Caki2 (cell line): Measurements from ENCODE around the gene FAM32A. TPM values are rescaled to one million over a fixed set of nuclear protein-coding genes. Genes with fewer than 3 reads are reported as not detected.

ENCODE experiments used
- DNase-seq: peaks from one replicate; pipeline ENCODE4 v3.0.0-alpha.2; 2015; ENCODE audit warnings: low read depth
- in situ Hi-C: cut with HindIII; loops from 2 replicates; pipeline ENCODE4 v1.10.0; 2016; ENCODE audit warnings: low sequenced_read_pairs, low pct_unique_long_range_greater_than_20kb, mixed read lengths
- total RNA-seq: library from RNA; depleted of rRNA; stranded (reverse); fragments of >200 nt; shearing (Covaris generic); gene quantifications from 2 replicates; pipeline ENCODE4 v1.2.3, GENCODE V29; 2014; ENCODE audit warnings: low replicate concordance

FAM32A gene
- total RNA-seq, 1 experiment from 2014 or later: 164 TPM

DNA sequence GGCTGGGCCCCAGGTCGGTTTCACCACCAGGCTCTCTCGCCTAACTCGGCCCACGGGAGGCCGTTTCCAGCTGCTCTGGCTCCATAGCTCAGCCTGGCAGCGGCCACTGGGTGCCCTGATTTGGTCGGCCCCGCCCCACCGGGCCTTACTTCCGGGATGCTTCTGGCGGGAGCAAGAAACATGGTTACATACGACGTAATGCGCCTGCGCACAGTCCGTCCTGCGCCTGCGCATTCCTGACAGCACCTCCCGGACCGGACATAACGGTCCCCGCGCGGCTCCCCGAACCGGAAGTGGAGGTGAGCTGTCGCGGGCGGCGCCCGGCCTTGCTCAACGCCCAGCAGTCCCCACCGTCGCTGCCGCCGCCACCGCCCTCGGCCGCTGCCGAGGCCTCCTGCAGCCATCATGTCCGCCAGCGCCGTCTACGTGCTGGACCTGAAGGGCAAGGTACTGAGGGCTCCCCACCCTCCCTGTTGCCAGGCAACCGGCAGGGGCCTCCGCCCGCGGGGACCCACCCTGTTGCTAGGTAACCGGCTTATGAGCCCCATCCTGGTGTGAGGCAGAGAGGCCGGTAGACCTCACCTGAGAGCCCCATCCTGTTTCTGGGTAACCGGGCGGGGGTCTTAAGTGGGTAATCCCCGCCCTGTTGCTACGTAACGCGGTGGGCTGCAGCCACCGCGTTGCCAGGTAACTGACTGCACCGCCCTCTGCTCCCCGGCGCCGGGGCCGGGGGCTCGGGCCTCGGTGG is 12.6 kb downstream of the FAM32A start, which contains the start of gene AP1M1:
Gene AP1M1, plus strand, starts transcription at position 290 of the 748 bp plus-strand sequence. Its CDS starts 116 bp downstream, at position 406.
- in situ Hi-C loops: no loop called here
- DNase-seq: peak; percentile 95

DNA sequence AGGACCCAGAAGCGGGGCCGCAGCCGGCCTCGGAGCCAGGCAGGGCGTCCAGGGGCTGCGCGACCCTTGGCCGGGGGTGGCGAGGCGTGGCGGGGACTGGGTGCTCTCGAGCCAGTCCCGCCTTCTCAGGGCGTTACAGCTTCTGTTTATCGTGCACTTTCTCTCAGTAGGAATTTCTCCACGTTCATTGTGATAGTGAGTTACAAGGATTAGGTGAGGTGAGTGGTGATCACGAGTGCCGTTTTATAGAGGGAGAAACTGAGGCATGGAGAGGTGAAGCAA is 13.1 kb downstream of the FAM32A start:
- in situ Hi-C loops: no loop called here
- peak; percentile 19 for DNase-seq

DNA sequence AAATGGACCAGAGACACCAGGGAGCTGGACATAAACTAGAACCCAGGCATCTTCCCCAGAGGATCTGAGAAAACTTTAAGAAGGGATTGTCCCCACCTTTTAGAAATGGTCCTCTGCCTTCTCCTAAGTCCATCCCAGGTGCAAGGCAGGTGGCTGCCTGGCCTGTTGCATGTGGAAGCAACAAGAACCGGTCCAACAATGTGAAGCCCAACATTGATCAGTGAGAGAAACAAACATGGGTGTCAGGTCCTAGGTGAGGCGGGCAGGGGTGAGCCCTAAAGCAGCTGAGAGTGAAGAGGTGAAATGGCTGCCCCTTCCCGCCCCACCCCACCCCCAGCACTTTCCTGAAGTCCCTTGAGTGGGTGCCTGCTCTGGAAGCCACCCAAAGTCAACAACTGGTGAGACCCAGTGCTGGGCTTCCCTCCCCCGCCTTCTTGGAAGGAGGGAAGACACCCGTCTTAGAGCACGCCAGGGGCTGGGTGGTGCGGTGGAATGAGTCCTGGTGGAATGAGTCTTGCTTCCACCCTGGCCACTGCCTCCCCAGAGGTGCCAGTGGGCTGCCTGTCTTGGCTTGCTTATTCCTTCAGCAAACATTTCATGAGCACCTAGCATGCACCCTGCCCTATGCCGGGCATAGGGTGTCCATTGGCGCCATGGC is 14.2 kb downstream of the FAM32A start:
- no peak for DNase-seq
- in situ Hi-C loops: no loop called here

DNA sequence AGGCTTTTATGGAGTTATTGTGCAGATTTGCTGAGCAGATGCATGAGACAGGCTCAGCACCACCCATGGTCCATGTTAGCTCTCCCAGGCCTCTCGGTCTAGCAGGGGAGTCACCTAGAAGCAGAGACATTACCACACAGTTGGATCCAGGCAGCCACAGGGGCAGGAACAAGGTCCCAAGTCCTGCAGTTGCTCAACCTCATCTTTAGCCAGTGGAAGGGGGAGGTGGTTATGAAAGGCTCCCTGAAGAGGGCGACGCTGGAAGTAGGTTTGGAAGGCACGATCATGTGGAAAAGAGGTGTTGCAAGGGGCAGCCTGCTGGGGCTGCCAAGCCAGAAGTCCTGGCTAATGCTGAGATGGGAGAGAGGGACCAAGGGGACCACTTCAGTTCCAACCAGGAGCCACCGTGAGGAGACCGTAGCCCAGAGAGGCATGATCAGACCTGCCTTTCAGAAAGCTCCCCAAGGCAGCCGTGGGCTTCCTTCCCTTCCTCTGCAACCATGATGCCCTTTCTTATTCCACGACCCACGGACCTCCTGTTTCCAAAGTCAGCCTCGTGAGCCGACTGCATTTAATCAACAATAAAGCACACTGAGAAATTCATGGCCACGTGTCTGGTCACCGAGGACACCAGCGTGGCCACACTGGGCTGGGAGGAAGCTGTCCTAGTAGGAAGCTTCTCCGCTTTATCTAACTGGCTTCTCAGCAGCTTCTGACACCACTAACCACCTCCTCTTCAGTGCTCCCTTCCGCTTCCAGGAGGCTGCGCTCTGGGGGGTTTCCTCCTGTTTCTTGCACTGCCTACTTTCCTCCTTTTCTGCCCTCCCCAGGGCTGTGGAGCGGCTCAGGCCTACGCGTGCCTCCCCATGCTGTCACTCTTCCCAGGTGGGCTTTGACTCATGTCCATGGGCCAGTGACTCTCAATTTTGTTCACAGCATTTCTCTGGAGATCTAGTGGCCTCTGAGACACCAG is 15.1 kb downstream of the FAM32A start:
- no peak for DNase-seq
- in situ Hi-C loops: loop anchor here (25.0 kb wide), 1 partner anchor 162 kb away; no protein-coding TSS in a partner anchor

DNA sequence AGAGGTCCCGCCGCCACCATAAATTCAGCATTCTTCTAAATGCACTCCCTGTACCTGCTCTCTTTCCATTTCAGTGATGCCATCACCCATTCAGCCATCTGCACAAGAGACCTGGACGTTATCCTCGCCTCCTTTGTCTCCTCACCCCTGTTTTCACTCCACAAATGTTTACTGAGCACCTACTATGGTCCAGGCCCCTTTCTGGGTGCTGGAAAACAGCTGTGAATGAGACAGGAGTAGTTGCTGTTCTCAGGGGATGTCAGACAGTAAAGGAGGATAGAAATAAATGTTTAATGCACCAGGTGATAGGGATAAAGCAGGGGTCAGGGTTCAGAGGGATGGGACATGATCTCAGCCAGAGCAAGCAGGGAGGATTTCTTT is 15.8 kb downstream of the FAM32A start:
- DNase-seq: no peak
- in situ Hi-C loops: loop anchor here (25.0 kb wide), 1 partner anchor 161 kb away; no protein-coding TSS in a partner anchor

DNA sequence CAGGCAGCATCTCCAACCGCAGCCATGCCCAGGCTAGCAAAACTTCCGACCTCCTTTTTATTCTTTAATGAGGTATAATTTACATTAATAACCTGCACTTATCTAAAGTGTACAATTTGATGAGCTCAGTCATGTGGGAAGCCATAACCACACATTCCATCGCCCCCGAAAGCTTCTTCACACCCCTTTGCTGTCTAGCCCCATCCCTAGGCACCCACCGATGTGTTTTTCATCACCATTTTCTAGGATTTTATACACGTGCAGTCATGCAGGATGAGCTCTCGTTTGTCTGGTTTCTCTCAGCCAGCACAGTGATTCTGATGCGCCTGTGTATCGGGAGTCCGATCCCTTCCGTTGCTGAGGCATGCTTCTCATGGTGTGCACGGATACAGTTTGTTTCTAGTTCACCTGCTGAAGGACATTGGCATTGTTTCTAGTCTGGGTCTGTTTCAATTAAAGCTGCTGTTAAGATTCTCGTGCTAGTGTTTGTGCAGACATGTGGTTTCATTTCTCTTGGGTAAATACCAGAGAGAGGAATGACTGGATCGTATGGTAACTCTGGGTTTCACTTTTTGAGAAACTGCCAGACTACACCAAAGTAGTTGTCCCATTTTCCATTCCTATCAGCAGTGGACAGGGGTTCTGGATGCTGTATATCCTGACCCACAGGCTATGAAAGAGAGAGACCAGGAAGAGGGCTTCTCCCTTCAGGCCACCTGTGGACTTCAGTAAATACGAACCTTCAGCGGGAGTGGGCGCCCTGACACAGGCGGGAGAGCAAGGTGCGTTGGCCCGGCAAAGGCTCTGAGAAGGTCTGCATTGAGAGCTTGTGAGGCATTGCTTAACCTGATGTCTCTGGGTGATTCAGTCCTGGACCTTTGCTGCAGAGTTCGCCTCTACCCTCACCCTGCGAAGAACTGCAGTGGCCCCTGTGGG is 17.4 kb downstream of the FAM32A start:
- no peak for DNase-seq
- in situ Hi-C loops: loop anchor here (25.0 kb wide), 1 partner anchor 160 kb away; no protein-coding TSS in a partner anchor

DNA sequence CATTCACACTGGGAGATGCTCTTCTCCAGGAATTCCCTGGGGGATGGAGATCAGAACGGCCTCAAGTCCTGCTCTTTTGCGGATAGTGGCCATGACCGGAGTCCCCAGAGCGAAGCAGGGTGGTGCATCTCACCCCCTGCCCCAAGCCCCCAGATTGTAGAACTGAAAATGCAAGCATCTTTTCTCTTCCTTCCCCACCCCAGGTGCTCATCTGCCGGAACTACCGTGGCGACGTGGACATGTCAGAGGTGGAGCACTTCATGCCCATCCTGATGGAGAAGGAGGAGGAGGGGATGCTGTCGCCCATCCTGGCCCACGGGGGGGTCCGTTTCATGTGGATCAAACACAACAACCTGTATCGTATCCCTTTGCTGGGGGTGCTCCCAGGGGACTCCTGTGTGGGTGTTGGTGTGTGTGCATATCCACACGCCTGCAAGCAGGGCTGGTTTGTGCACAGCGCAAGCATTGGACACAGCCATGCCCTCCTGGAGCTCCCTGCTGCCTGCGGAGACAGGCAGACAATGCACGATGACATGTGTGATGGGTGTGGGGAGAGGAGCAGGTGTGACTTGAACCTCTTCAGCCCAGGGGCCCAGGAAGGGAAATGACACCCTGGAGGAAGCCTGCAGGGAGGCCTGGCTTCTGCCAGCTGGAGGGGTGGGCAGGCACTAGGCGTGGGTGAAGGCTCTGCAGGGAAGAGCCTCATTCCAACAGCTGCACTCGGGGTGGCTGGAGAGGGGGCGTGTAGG is 18.2 kb downstream of the FAM32A start:
- no peak for DNase-seq
- in situ Hi-C loops: loop anchor here (25.0 kb wide), 1 partner anchor 159 kb away; no protein-coding TSS in a partner anchor

DNA sequence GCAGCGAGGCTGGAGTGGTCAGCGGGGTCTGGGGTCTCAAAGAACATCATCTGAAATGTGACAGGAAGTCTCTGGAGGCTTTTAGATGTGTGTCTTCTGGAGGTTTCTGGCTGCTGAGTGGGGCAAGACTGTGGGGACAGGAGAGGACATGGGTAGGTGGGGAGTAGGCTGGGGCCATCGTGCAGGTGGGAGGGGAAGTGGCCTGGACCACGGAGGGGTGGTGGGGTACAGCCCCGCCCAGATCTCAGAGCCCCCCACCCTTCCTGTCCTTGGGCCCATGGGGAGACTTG is 18.7 kb downstream of the FAM32A start:
- in situ Hi-C loops: loop anchor here (25.0 kb wide), 1 partner anchor 158 kb away; no protein-coding TSS in a partner anchor
- DNase-seq: no peak

DNA sequence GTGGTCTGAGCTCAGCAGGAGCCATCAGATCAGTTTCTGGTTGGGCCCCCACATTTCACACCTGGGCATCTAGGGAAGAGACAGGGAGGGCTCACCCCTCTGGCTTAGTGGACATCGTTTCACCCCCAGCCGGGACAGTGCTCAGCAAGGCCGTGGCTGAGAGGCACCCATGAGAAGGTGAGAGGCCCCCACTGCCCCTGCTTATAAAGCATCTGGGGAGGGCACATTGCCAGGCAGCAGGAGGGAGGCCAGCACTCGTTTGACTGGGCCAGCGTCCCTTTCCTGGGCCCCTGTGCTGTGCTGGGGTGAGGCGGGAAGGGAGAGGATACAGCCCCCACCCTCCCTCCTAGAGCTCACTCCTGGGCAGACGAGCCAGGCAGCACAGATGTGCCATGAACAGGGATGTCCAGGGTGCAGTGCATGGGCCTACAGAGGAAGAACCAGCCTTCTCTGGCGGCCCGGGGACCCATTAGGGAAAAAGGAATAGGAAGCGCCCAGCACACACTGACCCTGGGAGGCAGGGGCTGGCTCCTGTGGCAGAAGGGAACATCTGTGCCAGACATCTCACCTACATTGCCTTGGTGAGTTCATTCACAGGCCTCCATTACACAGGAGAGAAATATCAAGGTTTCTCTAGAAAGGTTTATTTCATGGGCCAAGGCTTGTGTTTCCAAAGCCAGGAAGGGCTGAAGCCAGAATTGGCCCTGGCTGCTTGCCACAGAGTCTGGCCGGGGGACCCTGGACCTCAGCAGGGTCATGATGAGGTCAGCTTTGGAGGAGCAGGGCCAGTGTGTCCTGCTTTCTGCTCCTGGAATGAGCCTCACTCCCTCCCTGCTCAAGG is 20.2 kb downstream of the FAM32A start:
- no peak for DNase-seq
- in situ Hi-C loops: loop anchor here (25.0 kb wide), 1 partner anchor 157 kb away; no protein-coding TSS in a partner anchor

DNA sequence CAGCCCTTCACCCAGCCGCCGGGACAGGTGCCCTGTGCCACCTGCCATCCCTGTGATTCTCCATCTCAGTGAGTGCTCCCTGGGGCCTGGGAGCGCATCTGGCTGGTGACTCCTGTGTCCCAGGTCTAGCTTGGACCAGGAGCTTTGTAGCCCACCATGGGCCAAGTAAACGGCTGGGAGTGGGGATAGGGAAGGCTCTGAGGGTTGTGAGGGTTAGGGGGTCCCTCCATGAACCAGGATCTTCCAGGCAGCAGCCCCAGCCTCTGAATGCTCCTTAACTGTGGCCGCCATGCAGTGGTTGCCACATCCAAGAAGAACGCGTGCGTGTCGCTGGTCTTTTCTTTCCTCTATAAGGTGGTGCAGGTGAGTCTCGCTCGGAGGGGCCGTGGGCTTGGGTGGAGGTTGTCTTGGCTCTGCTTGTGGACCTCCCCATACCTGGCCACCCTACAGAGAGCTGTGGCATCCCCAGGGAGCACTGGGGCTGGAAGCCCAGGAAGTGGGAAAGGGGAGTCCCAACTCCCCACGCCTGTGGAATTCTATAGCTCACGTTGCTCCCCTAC is 20.9 kb downstream of the FAM32A start:
- in situ Hi-C loops: loop anchor here (25.0 kb wide), 1 partner anchor 156 kb away; no protein-coding TSS in a partner anchor
- no peak for DNase-seq

DNA sequence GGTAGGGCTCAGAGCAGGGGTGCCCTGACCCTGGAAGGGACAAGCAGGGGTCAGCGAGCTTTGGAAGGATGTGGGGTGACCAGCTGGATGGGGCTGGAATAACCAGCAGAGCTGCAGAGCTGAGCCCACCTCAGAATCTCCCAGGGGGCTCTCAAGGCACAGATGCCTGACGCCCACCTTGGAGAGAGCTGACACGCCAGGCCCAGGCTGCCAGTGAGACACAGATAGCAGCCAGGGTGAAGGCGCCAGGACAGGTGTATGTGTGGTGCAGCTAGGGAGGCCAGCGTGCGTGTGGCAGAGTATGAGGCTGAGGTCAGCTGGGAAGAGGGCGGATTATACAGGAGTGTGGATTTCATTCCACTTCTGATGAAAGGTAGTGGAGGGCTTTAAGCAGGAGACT is 21.4 kb downstream of the FAM32A start:
- in situ Hi-C loops: loop anchor here (25.0 kb wide), 1 partner anchor 156 kb away; no protein-coding TSS in a partner anchor
- no peak for DNase-seq

DNA sequence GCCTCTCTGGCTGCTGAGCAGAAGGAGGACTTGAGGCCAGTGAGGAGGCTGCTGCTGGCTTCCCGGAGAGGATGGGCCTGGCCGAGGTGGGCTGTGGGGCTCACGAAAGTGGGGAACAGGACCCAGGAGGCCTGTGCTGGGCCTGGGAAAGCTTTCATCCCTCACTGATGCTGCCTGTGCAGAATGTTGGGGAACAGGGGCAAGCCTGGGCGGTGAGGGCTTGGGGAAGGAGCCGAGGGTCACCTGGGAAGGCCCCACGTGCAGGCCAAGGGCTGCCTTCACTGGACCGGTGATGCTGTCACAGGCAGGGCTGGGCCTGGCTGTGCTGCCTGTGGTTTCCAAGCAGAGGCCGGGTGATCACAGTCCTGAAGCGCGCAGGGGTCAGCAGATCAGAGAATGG is 21.9 kb downstream of the FAM32A start:
- in situ Hi-C loops: loop anchor here (25.0 kb wide), 1 partner anchor 155 kb away; no protein-coding TSS in a partner anchor
- DNase-seq: no peak

DNA sequence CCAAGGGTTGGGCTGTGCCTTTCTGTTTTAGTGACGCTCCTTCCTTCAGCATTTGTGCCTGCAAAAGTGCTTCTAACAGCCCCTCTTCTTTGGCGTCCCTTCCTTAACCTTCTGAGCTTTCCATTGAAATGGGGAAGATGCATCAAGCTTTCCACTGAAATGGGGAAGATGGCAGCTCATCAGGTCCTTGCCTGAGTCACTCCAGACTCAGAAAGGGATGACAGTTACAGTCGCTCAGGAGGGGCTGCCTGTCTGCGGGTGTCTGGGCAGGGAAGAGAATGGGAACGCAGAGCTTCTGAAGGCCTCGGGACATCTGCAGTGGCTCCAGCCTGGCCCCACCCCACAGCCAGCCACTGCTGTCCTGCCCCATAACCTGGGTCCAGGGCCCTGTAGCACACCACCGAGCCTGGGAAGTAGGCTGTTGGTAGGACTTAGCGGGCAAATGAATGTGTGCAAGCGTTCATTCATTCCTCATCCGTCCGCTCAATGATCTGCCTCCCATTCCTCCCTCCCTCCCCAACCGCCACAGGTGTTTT is 22.3 kb downstream of the FAM32A start:
- in situ Hi-C loops: loop anchor here (25.0 kb wide), 1 partner anchor 155 kb away; no protein-coding TSS in a partner anchor

DNA sequence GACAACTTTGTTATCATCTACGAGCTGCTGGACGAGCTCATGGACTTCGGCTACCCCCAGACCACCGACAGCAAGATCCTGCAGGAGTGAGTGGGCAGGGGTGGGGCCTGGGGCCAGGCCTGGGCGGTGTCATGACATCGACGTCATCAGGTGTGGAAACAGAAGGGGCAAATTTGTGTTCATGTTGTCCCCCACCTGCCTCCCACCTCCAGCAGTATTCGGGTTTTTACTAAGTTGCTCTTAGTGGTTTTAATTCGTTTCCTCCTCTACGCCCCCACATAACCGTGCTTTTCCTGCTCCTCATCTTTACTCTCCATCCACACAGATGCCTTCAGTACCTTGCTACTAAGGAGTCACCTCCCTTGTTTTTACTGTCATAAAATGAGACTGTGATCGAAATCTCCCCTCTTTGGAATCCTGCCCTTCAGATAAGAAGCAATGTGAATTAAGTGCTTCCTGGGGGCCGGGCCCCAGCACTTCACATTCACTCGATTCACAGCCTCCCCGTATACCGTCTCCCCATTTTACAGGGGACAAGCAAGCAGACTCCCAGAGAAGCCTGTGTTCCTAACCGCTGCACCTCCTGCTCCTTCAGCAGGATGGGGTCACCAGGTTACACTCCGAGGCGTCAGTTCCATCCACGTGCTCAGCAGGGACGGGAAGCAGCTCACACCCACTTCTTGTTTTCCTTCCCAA is 23.0 kb downstream of the FAM32A start:
- in situ Hi-C loops: loop anchor here (25.0 kb wide), 1 partner anchor 154 kb away; no protein-coding TSS in a partner anchor
- DNase-seq: no peak

More for the DNA sequence above, 22.3 kb downstream of the FAM32A start:
- DNase-seq: no peak
